Suprapubic skin (tissue), 4 donors: ENCODE data around the gene CACNG8. TPM values are rescaled to one million over a fixed set of nuclear protein-coding genes. Genes with fewer than 3 reads are reported as not detected.

Source experiments
- DNase-seq, 2 donors: peaks; one replicate each; pipeline ENCODE4 v3.0.0-alpha.2; 2019; ENCODE audit warnings: low spot score in 2 of 2
- H3K27ac ChIP-seq: fragments of 200-600 bp; sonication (generic); one replicate; pipeline ENCODE4 v1.5.1; 2019
- H3K27me3 ChIP-seq: fragments of 200-600 bp; sonication (generic); one replicate; pipeline ENCODE4 v1.5.1; 2019
- H3K36me3 ChIP-seq: fragments of 200-600 bp; sonication (generic); one replicate; pipeline ENCODE4 v1.5.1; 2019
- H3K4me1 ChIP-seq: fragments of 200-600 bp; sonication (generic); one replicate; pipeline ENCODE4 v1.5.1; 2019
- H3K4me3 ChIP-seq: fragments of 200-600 bp; sonication (generic); one replicate; pipeline ENCODE4 v1.5.1; 2019; ENCODE audit warnings: mild to moderate bottlenecking
- H3K9me3 ChIP-seq: fragments of 200-600 bp; sonication (generic); one replicate; pipeline ENCODE4 v1.5.1; 2019
- EP300 ChIP-seq: sonication (generic); formaldehyde crosslinking; IDR thresholded peaks from one replicate; pipeline ENCODE4 v1.6.1; 2017; ENCODE audit warnings: antibody characterized with exemption
- POLR2A ChIP-seq, 2 donors: fragments of 450-650 bp; IDR thresholded peaks; one replicate each; pipeline ENCODE4 v1.6.1; 2017; ENCODE audit warnings: antibody characterized with exemption in 2 of 2, mild to moderate bottlenecking in 2 of 2, moderate library complexity in 2 of 2
- POLR2AphosphoS5 ChIP-seq, 3 donors: sonication (generic); formaldehyde crosslinking; IDR thresholded peaks; one replicate each; pipeline ENCODE4 v1.6.1; 2017; ENCODE audit warnings: antibody characterized with exemption in 3 of 3
- WGBS: methylation state at CpG from one replicate; pipeline ENCODE4 v1.1.5; 2018; 5-methylcytosine and 5-hydroxymethylcytosine counted together
- total RNA-seq, 4 donors: library from RNA; depleted of rRNA; stranded (reverse); fragments of >200 nt; gene quantifications; one replicate each; pipeline ENCODE4 v1.1.0, GENCODE V29; 2016
- TF ChIP-seq, protein P1 (sequence below), 2 donors: fragments of 200-600 bp in 1 of 2; fragments of 450-650 bp in 1 of 2; sonication (generic) in 1 of 2; IDR thresholded peaks; one replicate each; pipeline ENCODE4 v1.5.1; 2016 to 2019; ENCODE audit warnings: antibody characterized with exemption in 2 of 2, mild to moderate bottlenecking in 1 of 2, moderate library complexity in 1 of 2

CACNG8 gene
- total RNA-seq, 4 donors from 2014 or later = 0.08 to 0.25 TPM; not detected in 2

DNA sequence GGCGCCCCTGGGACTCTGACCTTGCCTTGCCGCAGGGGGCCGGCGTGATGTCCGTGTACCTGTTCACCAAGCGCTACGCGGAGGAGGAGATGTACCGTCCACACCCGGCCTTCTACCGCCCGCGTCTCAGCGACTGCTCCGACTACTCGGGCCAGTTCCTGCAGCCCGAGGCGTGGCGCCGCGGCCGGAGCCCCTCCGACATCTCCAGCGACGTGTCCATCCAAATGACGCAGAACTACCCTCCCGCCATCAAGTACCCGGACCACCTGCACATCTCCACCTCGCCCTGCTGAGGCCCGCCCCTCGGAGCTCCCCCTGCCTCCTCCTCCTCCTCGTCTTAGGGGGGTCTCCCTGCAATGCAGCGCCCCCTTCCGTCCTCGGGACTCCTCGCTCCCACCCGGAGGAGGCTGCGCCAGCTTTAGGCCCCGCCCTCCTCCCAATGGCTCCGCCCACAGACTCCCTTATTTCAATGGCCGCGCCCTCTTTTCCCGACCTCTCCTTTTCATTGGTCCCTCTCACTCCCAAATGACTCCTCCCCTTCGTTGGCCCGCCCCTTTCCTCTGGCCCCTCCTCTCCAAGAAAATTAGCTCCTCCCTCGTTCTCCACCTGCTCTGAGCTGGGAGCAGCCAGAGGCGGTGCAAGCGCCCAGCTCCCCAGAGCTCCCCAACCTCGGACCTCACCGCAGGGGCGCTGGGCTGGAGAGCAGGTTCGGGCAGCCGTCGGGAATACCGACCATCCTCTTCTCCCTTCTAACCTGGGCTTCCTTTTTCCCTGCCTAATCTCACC is 20.5 kb upstream of the CACNG8 start:
- DNase-seq = no peak
- H3K27ac ChIP-seq = no peak overlapping the region
- TF ChIP-seq EP300 (no peak), POLR2A (IDR thresholded peaks at IDR 0.05) (no peak), POLR2AphosphoS5 (IDR thresholded peaks at IDR 0.05) (no peak)
- TF ChIP-seq, protein P1, sequence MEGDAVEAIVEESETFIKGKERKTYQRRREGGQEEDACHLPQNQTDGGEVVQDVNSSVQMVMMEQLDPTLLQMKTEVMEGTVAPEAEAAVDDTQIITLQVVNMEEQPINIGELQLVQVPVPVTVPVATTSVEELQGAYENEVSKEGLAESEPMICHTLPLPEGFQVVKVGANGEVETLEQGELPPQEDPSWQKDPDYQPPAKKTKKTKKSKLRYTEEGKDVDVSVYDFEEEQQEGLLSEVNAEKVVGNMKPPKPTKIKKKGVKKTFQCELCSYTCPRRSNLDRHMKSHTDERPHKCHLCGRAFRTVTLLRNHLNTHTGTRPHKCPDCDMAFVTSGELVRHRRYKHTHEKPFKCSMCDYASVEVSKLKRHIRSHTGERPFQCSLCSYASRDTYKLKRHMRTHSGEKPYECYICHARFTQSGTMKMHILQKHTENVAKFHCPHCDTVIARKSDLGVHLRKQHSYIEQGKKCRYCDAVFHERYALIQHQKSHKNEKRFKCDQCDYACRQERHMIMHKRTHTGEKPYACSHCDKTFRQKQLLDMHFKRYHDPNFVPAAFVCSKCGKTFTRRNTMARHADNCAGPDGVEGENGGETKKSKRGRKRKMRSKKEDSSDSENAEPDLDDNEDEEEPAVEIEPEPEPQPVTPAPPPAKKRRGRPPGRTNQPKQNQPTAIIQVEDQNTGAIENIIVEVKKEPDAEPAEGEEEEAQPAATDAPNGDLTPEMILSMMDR (IDR thresholded peaks at IDR 0.05) = no peak
- H3K4me1 ChIP-seq = no peaks in the 10 kb centered on the region
- no peaks in the 10 kb centered on the region for H3K9me3 ChIP-seq
- peaks cover 66% of the 10 kb centered on the region for H3K27me3 ChIP-seq
- no peaks in the 10 kb centered on the region for H3K36me3 ChIP-seq
- no peak overlapping the region for H3K4me3 ChIP-seq
- 5% methylated on average over 32 of the region's 55 CpGs for WGBS

DNA sequence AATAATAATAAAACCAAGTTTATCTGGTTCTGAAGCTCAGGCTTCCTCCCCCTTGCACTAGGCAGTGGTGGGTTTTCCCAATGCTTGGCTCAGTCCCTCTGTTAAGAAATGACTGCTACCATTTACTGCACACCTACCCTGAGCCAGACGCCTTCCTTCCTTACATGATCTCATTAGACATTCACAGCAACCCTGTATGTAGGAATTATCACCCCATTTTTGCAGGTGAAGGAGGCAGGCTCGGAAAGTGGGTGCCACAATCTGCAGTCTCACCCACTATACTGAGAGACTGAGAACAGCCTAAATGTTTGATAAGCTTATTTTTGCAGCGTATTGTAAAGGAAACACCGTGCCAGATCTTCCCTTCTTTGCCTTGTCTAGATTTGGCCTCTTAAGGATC is 18.3 kb upstream of the CACNG8 start:
- H3K27me3 ChIP-seq = peaks cover 65% of the 10 kb centered on the region
- H3K36me3 ChIP-seq = no peaks in the 10 kb centered on the region
- TF ChIP-seq, protein P1 (IDR thresholded peaks at IDR 0.05) = no peak
- TF ChIP-seq EP300 (no peak), POLR2AphosphoS5 (IDR thresholded peaks at IDR 0.05) (no peak), POLR2A (IDR thresholded peaks at IDR 0.05) (no peak)
- H3K4me3 ChIP-seq = no peak overlapping the region
- 85% methylated on average over 4 of the region's 4 CpGs for WGBS
- H3K4me1 ChIP-seq = no peaks in the 10 kb centered on the region
- DNase-seq = no peak
- no peak overlapping the region for H3K27ac ChIP-seq
- no peaks in the 10 kb centered on the region for H3K9me3 ChIP-seq

DNA sequence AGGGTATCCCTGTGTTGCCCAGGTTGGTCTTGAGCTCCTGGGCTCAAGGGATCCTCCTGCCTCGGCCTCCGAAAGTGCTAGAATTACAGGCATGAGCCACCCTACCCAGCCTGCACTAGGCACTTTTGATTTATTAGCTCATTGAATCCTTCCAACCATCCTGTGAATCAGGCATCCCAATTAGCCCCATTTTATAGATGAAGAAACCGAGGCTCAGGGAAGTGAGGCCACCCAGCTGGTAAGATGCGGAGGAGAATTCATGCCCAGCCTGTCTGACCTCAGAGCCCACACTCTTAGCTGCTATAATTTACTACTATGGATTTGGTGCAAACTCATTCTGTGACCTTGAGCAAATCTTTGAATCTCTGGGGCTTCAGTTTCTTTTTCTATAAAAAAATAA is 17.8 kb upstream of the CACNG8 start:
- H3K9me3 ChIP-seq = no peaks in the 10 kb centered on the region
- no peaks in the 10 kb centered on the region for H3K4me1 ChIP-seq
- no peaks in the 10 kb centered on the region for H3K36me3 ChIP-seq
- WGBS = 88% methylated on average over 4 of the region's 4 CpGs
- peaks cover 62% of the 10 kb centered on the region for H3K27me3 ChIP-seq
- no peak overlapping the region for H3K4me3 ChIP-seq
- no peak overlapping the region for H3K27ac ChIP-seq
- no peak for TF ChIP-seq EP300
- no peak for TF ChIP-seq POLR2A (IDR thresholded peaks at IDR 0.05)
- TF ChIP-seq, protein P1 (IDR thresholded peaks at IDR 0.05) = no peak
- TF ChIP-seq POLR2AphosphoS5 (IDR thresholded peaks at IDR 0.05) = no peak
- no peak for DNase-seq

DNA sequence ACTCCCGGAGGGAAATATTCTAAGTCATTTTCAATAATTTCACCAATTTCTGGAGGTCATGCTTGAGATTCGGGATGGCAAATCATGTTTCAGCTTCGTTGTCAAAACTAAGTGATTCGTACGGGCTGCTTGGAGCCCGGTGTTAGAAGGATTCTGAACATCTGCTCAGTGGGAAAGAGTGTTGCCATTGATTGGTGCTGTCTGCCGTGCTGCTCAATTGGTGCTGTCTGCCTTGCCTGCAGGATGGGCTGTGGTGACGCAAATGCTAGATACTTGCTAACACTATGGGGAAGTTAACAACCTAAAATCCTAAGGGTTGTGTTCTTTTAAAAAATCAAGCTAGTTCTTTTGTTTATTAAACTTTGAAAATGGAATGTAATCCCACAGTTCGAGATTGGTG is 17.3 kb upstream of the CACNG8 start:
- 50% methylated on average over 8 of the region's 9 CpGs for WGBS
- no peaks in the 10 kb centered on the region for H3K36me3 ChIP-seq
- no peaks in the 10 kb centered on the region for H3K4me1 ChIP-seq
- no peak overlapping the region for H3K4me3 ChIP-seq
- H3K27me3 ChIP-seq = peaks cover 61% of the 10 kb centered on the region
- DNase-seq = no peak
- TF ChIP-seq EP300 (no peak), POLR2AphosphoS5 (IDR thresholded peaks at IDR 0.05) (no peak), POLR2A (IDR thresholded peaks at IDR 0.05) (no peak)
- TF ChIP-seq, protein P1 (IDR thresholded peaks at IDR 0.05) = no peak
- no peak overlapping the region for H3K27ac ChIP-seq
- H3K9me3 ChIP-seq = no peaks in the 10 kb centered on the region

DNA sequence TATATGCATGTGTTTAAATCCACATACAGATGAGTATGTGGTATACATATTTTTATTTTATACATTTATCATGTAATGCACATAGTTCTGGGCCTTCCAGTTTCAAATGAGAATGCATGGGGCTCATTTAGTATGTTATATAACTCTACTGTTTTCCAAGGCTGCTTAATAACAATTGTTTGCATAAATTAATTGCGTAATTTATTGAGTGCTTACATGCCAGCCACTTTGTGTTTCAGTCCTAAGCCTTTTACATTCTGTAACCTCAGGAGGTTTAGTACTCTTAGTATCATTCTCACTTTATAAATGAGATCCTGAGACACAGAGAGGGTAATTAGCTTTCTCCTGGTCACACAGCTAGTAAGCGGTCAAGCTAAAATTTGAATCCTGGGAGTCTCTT is 16.7 kb upstream of the CACNG8 start:
- TF ChIP-seq POLR2AphosphoS5 (IDR thresholded peaks at IDR 0.05) = no peak
- no peak for TF ChIP-seq POLR2A (IDR thresholded peaks at IDR 0.05)
- TF ChIP-seq EP300 = no peak
- TF ChIP-seq, protein P1 (IDR thresholded peaks at IDR 0.05) = no peak
- no peaks in the 10 kb centered on the region for H3K9me3 ChIP-seq
- no peaks in the 10 kb centered on the region for H3K4me1 ChIP-seq
- no peak for DNase-seq
- no peak overlapping the region for H3K27ac ChIP-seq
- no peak overlapping the region for H3K4me3 ChIP-seq
- WGBS = 98% methylated on average over 2 of the region's 2 CpGs
- no peaks in the 10 kb centered on the region for H3K36me3 ChIP-seq
- H3K27me3 ChIP-seq = peaks cover 58% of the 10 kb centered on the region
